GM06990 (cell line): ENCODE data around the gene OGFRL1.

Experiments
- DNase-seq: peaks from one replicate; pipeline ENCODE4 v3.0.0-alpha.2; 2011; ENCODE audit not compliant: insufficient read length; ENCODE audit errors: extremely low read depth
- H3K27me3 ChIP-seq: replicated peaks from 2 replicates; pipeline ENCODE4 v1.6.0; 2011; ENCODE audit warnings: low read length; ENCODE audit not compliant: control insufficient read depth, insufficient read depth
- H3K36me3 ChIP-seq: 2 replicates; pipeline ENCODE4 v1.5.1; 2011; ENCODE audit warnings: low read length; ENCODE audit not compliant: control insufficient read depth, insufficient read depth
- H3K4me3 ChIP-seq: replicated peaks from 2 replicates; pipeline ENCODE4 v1.5.1; 2011; ENCODE audit warnings: low read depth, mild to moderate bottlenecking, control low read depth, low read length
- CTCF ChIP-seq: IDR thresholded peaks from 2 replicates; pipeline ENCODE4 v1.5.1; 2011; ENCODE audit warnings: low read length, control low read depth, mild to moderate bottlenecking, inconsistent platforms; ENCODE audit not compliant: insufficient read depth, poor library complexity, severe bottlenecking

The OGFRL1 gene

GRCh38 chr6:71288228-71289038, at the start of gene OGFRL1:
Gene OGFRL1 (plus strand): TSS chr6:71288811. CDS start chr6:71288937, 126 bp downstream.
- Histone ChIP-seq H3K27me3 (no peaks in the 10 kb centered on the region), H3K4me3 (peak within 1 kb of the TSS; percentile 71), H3K36me3 (no peaks in the 10 kb centered on the region)
- DNase-seq = peak; percentile 74
- TF ChIP-seq CTCF = no peak

- H3K36me3 ChIP-seq = no peaks in the 10 kb centered on the region
- no peak overlapping the region for H3K4me3 ChIP-seq
- DNase-seq = no peak
- no peak for TF ChIP-seq CTCF
- H3K27me3 ChIP-seq = no peaks in the 10 kb centered on the region
Measured at GRCh38 chr6:71239694-71240093, 48.9 kb upstream of the OGFRL1 start.

- Histone ChIP-seq H3K36me3 (no peaks in the 10 kb centered on the region), H3K27me3 (no peaks in the 10 kb centered on the region), H3K4me3 (no peak overlapping the region)
- DNase-seq = no peak
- no peak for TF ChIP-seq CTCF
Measured at GRCh38 chr6:71245265-71246049, 43.2 kb upstream of the OGFRL1 start.

- no peaks in the 10 kb centered on the region for H3K27me3 ChIP-seq
- H3K36me3 ChIP-seq = no peaks in the 10 kb centered on the region
- no peak for DNase-seq
- H3K4me3 ChIP-seq = no peak overlapping the region
- TF ChIP-seq CTCF = no peak
Measured at GRCh38 chr6:71246596-71246995, 42.0 kb upstream of the OGFRL1 start.

GRCh38 chr6:71248306-71248765, 40.3 kb upstream of the OGFRL1 start:
- no peak for DNase-seq
- TF ChIP-seq CTCF = no peak
- Histone ChIP-seq H3K27me3 (no peaks in the 10 kb centered on the region), H3K36me3 (no peaks in the 10 kb centered on the region), H3K4me3 (no peak overlapping the region)
